ENCODE measurements around the gene TLR6. TPM values are rescaled to one million over a fixed set of nuclear protein-coding genes. Genes with fewer than 3 reads are reported as not detected.
A peak's percentile ranks its signal among the peaks of the same experiment; 100 is the strongest.

TLR6 gene
- total and polyA plus RNA-seq, 2 experiments from 2014 or later = 0.36 to 0.76 TPM

GRCh38 chr4:38783109-38783460 is 73.5 kb downstream of the TLR6 start:
- in situ Hi-C loops (cut with MboI) = no loop called here
- Histone ChIP-seq H3F3A (ENCODE audit: insufficient read depth) (no peaks in the 10 kb centered on the region), H3K79me2 (ENCODE audit: insufficient read depth) (no peaks in the 10 kb centered on the region), H2AFZ (no peak overlapping the region), H3K9me3 (ENCODE audit: low read depth) (no peaks in the 10 kb centered on the region), H3K36me3 (ENCODE audit: low read depth) (no peaks in the 10 kb centered on the region), H3K27ac (no peak overlapping the region), H3K4me2 (ENCODE audit: unreplicated experiment) (no peak overlapping the region), H3K9ac (no peak overlapping the region), H4K20me1 (ENCODE audit: insufficient read depth) (no peaks in the 10 kb centered on the region), H3K4me1 (ENCODE audit: insufficient read depth) (no peaks in the 10 kb centered on the region), H3K27me3 (replicated peaks; ENCODE audit: insufficient read depth) (0 out of 2 replicates have a peak, but pooled peaks cover 3% of the 10 kb centered on the region), H3K9me2 (ENCODE audit: insufficient read depth) (no peaks in the 10 kb centered on the region), H3K4me3 (no peak overlapping the region)
- WGBS, 2 experiments (ENCODE audit: low coverage in 1 of 2, low lambda C conversion rate in 2 of 2, missing lambda C conversion rate in 2 of 2) = 65 to 68% methylated on average over 8 of the region's 8 CpGs
- TF ChIP-seq EZH2 (IDR thresholded peaks at IDR 0.05; ENCODE audit: insufficient read depth, poor library complexity, severe bottlenecking) = no peak
- no peak for TF ChIP-seq EZH2phosphoT487 (IDR thresholded peaks at IDR 0.05; ENCODE audit: insufficient read depth, low read depth)
- DNase-seq = no peak

- Histone ChIP-seq H4K20me1 (ENCODE audit: insufficient read depth) (no peaks in the 10 kb centered on the region), H3F3A (ENCODE audit: insufficient read depth) (no peaks in the 10 kb centered on the region), H3K9me2 (ENCODE audit: insufficient read depth) (no peaks in the 10 kb centered on the region), H3K36me3 (ENCODE audit: low read depth) (no peaks in the 10 kb centered on the region), H3K4me3 (no peak within 1 kb of the TSS), H3K27me3 (replicated peaks; ENCODE audit: insufficient read depth) (0 out of 2 replicates have a peak, but pooled peaks cover 3% of the 10 kb centered on the region), H3K79me2 (ENCODE audit: insufficient read depth) (no peaks in the 10 kb centered on the region), H3K4me2 (ENCODE audit: unreplicated experiment) (no peak within 1 kb of the TSS), H3K9ac (no peak within 1 kb of the TSS), H3K9me3 (ENCODE audit: low read depth) (no peaks in the 10 kb centered on the region), H3K4me1 (ENCODE audit: insufficient read depth) (no peaks in the 10 kb centered on the region), H2AFZ (no peak within 1 kb of the TSS), H3K27ac (no peak within 1 kb of the TSS)
- TF ChIP-seq EZH2phosphoT487 (IDR thresholded peaks at IDR 0.05; ENCODE audit: insufficient read depth, low read depth) = no peak
- no peak for TF ChIP-seq EZH2 (IDR thresholded peaks at IDR 0.05; ENCODE audit: insufficient read depth, poor library complexity, severe bottlenecking)
- in situ Hi-C loops (cut with MboI) = no loop called here
- 27 to 28% methylated on average over 12 of the region's 12 CpGs for WGBS, 2 experiments (ENCODE audit: low coverage in 1 of 2, low lambda C conversion rate in 2 of 2, missing lambda C conversion rate in 2 of 2)
- DNase-seq = peak; percentile 69
These were observed 74.0 kb downstream of the TLR6 start, which contains the start of gene TLR10 for GRCh38 chr4:38782452-38783108. Gene TLR10, minus strand, starts transcription at chr4:38782990. Its CDS starts 7,400 bp downstream, at chr4:38775590.

GRCh38 chr4:38781854-38782261 is 74.8 kb downstream of the TLR6 start:
- no peak overlapping the region for H2AFZ ChIP-seq
- H3K4me2 ChIP-seq (ENCODE audit: unreplicated experiment) = no peak overlapping the region
- 75 to 77% methylated on average over 4 of the region's 4 CpGs for WGBS, 2 experiments (ENCODE audit: low coverage in 1 of 2, low lambda C conversion rate in 2 of 2, missing lambda C conversion rate in 2 of 2)
- H3F3A ChIP-seq (ENCODE audit: insufficient read depth) = no peaks in the 10 kb centered on the region
- H3K27me3 ChIP-seq (replicated peaks; ENCODE audit: insufficient read depth) = 0 out of 2 replicates have a peak, but pooled peaks cover 3% of the 10 kb centered on the region
- no peak overlapping the region for H3K9ac ChIP-seq
- in situ Hi-C loops (cut with MboI) = no loop called here
- H3K79me2 ChIP-seq (ENCODE audit: insufficient read depth) = no peaks in the 10 kb centered on the region
- H3K9me3 ChIP-seq (ENCODE audit: low read depth) = no peaks in the 10 kb centered on the region
- H4K20me1 ChIP-seq (ENCODE audit: insufficient read depth) = no peaks in the 10 kb centered on the region
- no peaks in the 10 kb centered on the region for H3K36me3 ChIP-seq (ENCODE audit: low read depth)
- H3K9me2 ChIP-seq (ENCODE audit: insufficient read depth) = no peaks in the 10 kb centered on the region
- H3K27ac ChIP-seq = no peak overlapping the region
- no peak overlapping the region for H3K4me3 ChIP-seq
- no peak for DNase-seq
- H3K4me1 ChIP-seq (ENCODE audit: insufficient read depth) = no peaks in the 10 kb centered on the region
- TF ChIP-seq EZH2phosphoT487 (IDR thresholded peaks at IDR 0.05; ENCODE audit: insufficient read depth, low read depth) (no peak), EZH2 (IDR thresholded peaks at IDR 0.05; ENCODE audit: insufficient read depth, poor library complexity, severe bottlenecking) (no peak)

DNA sequence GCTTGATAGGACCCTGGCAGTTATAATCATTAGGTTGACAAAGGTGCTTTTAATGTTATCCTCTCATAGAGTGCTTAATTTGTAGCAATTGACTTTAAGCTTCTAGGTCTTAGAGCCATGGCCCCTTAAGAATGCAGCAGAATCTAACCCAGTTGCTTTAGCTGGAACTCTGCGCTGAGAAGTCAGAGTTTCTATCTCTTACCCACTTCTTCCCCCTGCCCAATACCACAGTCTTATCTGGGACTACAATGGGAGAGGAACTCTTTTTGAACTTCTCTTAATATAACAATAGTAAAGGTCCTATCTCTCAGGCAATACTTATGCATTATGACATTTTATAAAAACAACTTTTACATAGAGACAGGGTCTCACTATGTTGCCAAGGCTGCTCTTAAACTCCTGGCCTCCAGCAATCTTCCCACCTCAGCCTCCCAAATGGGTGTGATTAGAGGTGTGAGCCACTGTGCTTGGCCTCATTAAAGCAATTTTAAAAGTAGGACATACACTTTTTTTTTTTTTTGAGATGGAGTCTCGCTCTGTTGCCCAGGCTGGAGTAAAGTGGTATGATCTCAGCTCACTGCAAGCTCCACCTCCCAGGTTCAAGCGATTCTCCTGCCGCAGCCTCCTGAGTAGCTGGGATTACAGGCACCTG is 75.7 kb downstream of the TLR6 start:
- H3K9me3 ChIP-seq (ENCODE audit: low read depth) = no peaks in the 10 kb centered on the region
- 93 to 95% methylated on average over 4 of the region's 4 CpGs for WGBS, 2 experiments (ENCODE audit: low coverage in 1 of 2, low lambda C conversion rate in 2 of 2, missing lambda C conversion rate in 2 of 2)
- no peak overlapping the region for H2AFZ ChIP-seq
- H3K79me2 ChIP-seq (ENCODE audit: insufficient read depth) = no peaks in the 10 kb centered on the region
- no peaks in the 10 kb centered on the region for H3F3A ChIP-seq (ENCODE audit: insufficient read depth)
- no peak for DNase-seq
- no peaks in the 10 kb centered on the region for H3K4me1 ChIP-seq (ENCODE audit: insufficient read depth)
- no peaks in the 10 kb centered on the region for H4K20me1 ChIP-seq (ENCODE audit: insufficient read depth)
- 0 out of 2 replicates have a peak, but pooled peaks cover 3% of the 10 kb centered on the region for H3K27me3 ChIP-seq (replicated peaks; ENCODE audit: insufficient read depth)
- TF ChIP-seq EZH2phosphoT487 (IDR thresholded peaks at IDR 0.05; ENCODE audit: insufficient read depth, low read depth) = no peak
- TF ChIP-seq EZH2 (IDR thresholded peaks at IDR 0.05; ENCODE audit: insufficient read depth, poor library complexity, severe bottlenecking) = no peak
- no peak overlapping the region for H3K4me2 ChIP-seq (ENCODE audit: unreplicated experiment)
- no peaks in the 10 kb centered on the region for H3K9me2 ChIP-seq (ENCODE audit: insufficient read depth)
- no peak overlapping the region for H3K9ac ChIP-seq
- H3K36me3 ChIP-seq (ENCODE audit: low read depth) = no peaks in the 10 kb centered on the region
- in situ Hi-C loops (cut with MboI) = no loop called here
- no peak overlapping the region for H3K4me3 ChIP-seq
- H3K27ac ChIP-seq = no peak overlapping the region

All from GM23248 (cell line).